GM12878 (cell line): Measurements from ENCODE around the gene COX15.

Experiments
- CTCF ChIP-seq, 3 experiments: IDR thresholded peaks in 2 of 3; conservative IDR thresholded peaks in 1 of 3; 2 replicates each; pipeline ENCODE4 v1.5.1; 2011; ENCODE audit warnings: low read depth in 3 of 3, low read length in 3 of 3, mild to moderate bottlenecking in 3 of 3, control low read depth in 2 of 3, moderate library complexity in 2 of 3, inconsistent platforms in 1 of 3, mixed read lengths in 1 of 3; ENCODE audit not compliant: control insufficient read depth in 2 of 3, insufficient read depth in 1 of 3; ENCODE audit errors: extremely low read depth in 1 of 3
- EZH2 ChIP-seq: IDR thresholded peaks from 2 replicates; pipeline ENCODE4 v1.6.1; 2012; ENCODE audit warnings: low read depth, mild to moderate bottlenecking, control low read depth, inconsistent platforms, low read length, borderline replicate concordance; ENCODE audit not compliant: control insufficient read depth
- PBX3 ChIP-seq: IDR thresholded peaks from 2 replicates; pipeline ENCODE4 v1.6.1; 2011; ENCODE audit warnings: mild to moderate bottlenecking, low read depth, low read length, moderate library complexity; ENCODE audit not compliant: insufficient replicate concordance
- RAD21 ChIP-seq: IDR thresholded peaks from 2 replicates; pipeline ENCODE4 v1.6.1; 2011; ENCODE audit warnings: mild to moderate bottlenecking, low read depth, low read length, moderate library complexity; ENCODE audit not compliant: insufficient read depth
- REST ChIP-seq: IDR thresholded peaks from 2 replicates; pipeline ENCODE4 v1.6.1; 2012; ENCODE audit warnings: mild to moderate bottlenecking, low read depth, low read length
- TF ChIP-seq, protein P1 (sequence below): fragments of 450-650 bp; IDR thresholded peaks from 2 replicates; pipeline ENCODE4 v1.6.1; 2018; ENCODE audit warnings: mild to moderate bottlenecking, low read depth, moderate library complexity; ENCODE audit not compliant: partially characterized antibody
- TF ChIP-seq, protein P2 (sequence below): IDR thresholded peaks from 2 replicates; pipeline ENCODE4 v1.6.1; 2011; ENCODE audit warnings: low read depth, mild to moderate bottlenecking, low read length, moderate library complexity, borderline replicate concordance; ENCODE audit errors: extremely low read depth

DNA sequence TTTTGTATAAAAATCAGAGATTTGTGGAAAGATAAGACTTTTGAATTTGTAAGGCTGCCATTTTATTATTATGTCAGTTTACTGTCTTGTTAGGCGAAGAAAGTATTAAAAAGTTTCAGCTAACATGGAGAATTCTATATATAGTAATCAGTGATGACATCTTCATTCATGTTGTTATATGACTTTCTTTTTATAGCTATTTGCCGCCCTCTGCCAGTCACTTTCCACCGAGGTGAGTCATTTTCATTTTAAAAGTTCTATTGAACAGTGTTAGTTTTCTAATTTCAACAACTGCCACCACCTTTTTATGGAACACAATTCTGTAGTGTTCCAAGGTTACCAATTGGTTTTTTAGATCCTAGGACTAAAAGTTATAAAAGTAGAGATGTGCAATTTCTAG is 11.9 kb upstream of the COX15 start:
- TF ChIP-seq, protein P1, sequence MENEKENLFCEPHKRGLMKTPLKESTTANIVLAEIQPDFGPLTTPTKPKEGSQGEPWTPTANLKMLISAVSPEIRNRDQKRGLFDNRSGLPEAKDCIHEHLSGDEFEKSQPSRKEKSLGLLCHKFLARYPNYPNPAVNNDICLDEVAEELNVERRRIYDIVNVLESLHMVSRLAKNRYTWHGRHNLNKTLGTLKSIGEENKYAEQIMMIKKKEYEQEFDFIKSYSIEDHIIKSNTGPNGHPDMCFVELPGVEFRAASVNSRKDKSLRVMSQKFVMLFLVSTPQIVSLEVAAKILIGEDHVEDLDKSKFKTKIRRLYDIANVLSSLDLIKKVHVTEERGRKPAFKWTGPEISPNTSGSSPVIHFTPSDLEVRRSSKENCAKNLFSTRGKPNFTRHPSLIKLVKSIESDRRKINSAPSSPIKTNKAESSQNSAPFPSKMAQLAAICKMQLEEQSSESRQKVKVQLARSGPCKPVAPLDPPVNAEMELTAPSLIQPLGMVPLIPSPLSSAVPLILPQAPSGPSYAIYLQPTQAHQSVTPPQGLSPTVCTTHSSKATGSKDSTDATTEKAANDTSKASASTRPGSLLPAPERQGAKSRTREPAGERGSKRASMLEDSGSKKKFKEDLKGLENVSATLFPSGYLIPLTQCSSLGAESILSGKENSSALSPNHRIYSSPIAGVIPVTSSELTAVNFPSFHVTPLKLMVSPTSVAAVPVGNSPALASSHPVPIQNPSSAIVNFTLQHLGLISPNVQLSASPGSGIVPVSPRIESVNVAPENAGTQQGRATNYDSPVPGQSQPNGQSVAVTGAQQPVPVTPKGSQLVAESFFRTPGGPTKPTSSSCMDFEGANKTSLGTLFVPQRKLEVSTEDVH, result no peak
- TF ChIP-seq REST, result no peak
- no peak; the same call in 1 of the 2 replicates for TF ChIP-seq RAD21
- no peak for TF ChIP-seq EZH2
- no peak for TF ChIP-seq CTCF (IDR thresholded peaks at IDR 0.05 in 2 of 3, conservative IDR thresholded peaks at IDR 0.05 in 1 of 3; ENCODE audit: control insufficient read depth in 2 of 3, extremely low read depth in 1 of 3, insufficient read depth in 1 of 3, low read depth in 3 of 3, low read length in 3 of 3)
- TF ChIP-seq, protein P2, sequence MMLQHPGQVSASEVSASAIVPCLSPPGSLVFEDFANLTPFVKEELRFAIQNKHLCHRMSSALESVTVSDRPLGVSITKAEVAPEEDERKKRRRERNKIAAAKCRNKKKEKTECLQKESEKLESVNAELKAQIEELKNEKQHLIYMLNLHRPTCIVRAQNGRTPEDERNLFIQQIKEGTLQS, result no peak
- no peak for TF ChIP-seq PBX3
